ENCODE results near the gene HYAL2. TPM values are rescaled to one million over a fixed set of nuclear protein-coding genes. Genes with fewer than 3 reads are reported as not detected.
A peak's percentile ranks its signal among the peaks of the same experiment; 100 is the strongest.

The HYAL2 gene
- total RNA-seq (142 TPM), polyA plus RNA-seq (ENCODE audit: insufficient read depth, low read depth, low replicate concordance) (93.2 TPM)
- long read RNA-seq, donor 1, full-length matches to known transcripts: 49 of 62 reads
- long read RNA-seq, donor 1, partial matches to known transcripts: 13 of 62 reads
- long read RNA-seq, donor 1, other reads (novel, unspliced or antisense): 0 of 62 reads
- long read RNA-seq, donor 2, full-length matches to known transcripts: 48 of 48 reads
- long read RNA-seq, donor 2, partial matches to known transcripts: 0 of 48 reads
- long read RNA-seq, donor 2, other reads (novel, unspliced or antisense): 0 of 48 reads
- long read RNA-seq, donor 3, full-length matches to known transcripts: 40 of 40 reads
- long read RNA-seq, donor 3, partial matches to known transcripts: 0 of 40 reads
- long read RNA-seq, donor 3, other reads (novel, unspliced or antisense): 0 of 40 reads
- long read RNA-seq, donor 4, full-length matches to known transcripts: 19 of 24 reads
- long read RNA-seq, donor 4, partial matches to known transcripts: 5 of 24 reads
- long read RNA-seq, donor 4, other reads (novel, unspliced or antisense): 0 of 24 reads
- long read RNA-seq, donor 5, full-length matches to known transcripts: 3 of 3 reads
- long read RNA-seq, donor 5, partial matches to known transcripts: 0 of 3 reads
- long read RNA-seq, donor 5, other reads (novel, unspliced or antisense): 0 of 3 reads
- long read RNA-seq, donor 6, full-length matches to known transcripts: 32 of 48 reads
- long read RNA-seq, donor 6, partial matches to known transcripts: 16 of 48 reads
- long read RNA-seq, donor 6, other reads (novel, unspliced or antisense): 0 of 48 reads
- long read RNA-seq, donor 7, full-length matches to known transcripts: 235 of 270 reads
- long read RNA-seq, donor 7, partial matches to known transcripts: 20 of 270 reads
- long read RNA-seq, donor 7, other reads (novel, unspliced or antisense): 15 of 270 reads
- long read RNA-seq, donor 8, full-length matches to known transcripts: 46 of 54 reads
- long read RNA-seq, donor 8, partial matches to known transcripts: 8 of 54 reads
- long read RNA-seq, donor 8, other reads (novel, unspliced or antisense): 0 of 54 reads
- long read RNA-seq, donor 9, full-length matches to known transcripts: 27 of 35 reads
- long read RNA-seq, donor 9, partial matches to known transcripts: 8 of 35 reads
- long read RNA-seq, donor 9, other reads (novel, unspliced or antisense): 0 of 35 reads
- long read RNA-seq, donor 10, full-length matches to known transcripts: 35 of 43 reads
- long read RNA-seq, donor 10, partial matches to known transcripts: 8 of 43 reads
- long read RNA-seq, donor 10, other reads (novel, unspliced or antisense): 0 of 43 reads

- TF ChIP-seq CTCF (IDR thresholded peaks at IDR 0.05; ENCODE audit: borderline replicate concordance, extremely low read depth, insufficient read depth): no peak
- H3K4me3 ChIP-seq (ENCODE audit: low read length in 3 of 3): peak within 1 kb of the TSS; percentile 71 to 98 (median 78)
- peaks cover 3 to 24% (median 12%) of the 10 kb centered on the region in 3 donors for H3K36me3 ChIP-seq (ENCODE audit: control insufficient read depth in 2 of 3, insufficient read depth in 3 of 3, low read length in 3 of 3)
- intact Hi-C loops (cut with DNase I): no loop called here
- H3K27ac ChIP-seq (ENCODE audit: low read depth in 2 of 2, low read length in 2 of 2): peak within 1 kb of the TSS; percentile 97 to 99
- H3K27me3 ChIP-seq (ENCODE audit: control insufficient read depth, insufficient read depth, low read length): no peaks in the 10 kb centered on the region
- H3K9me3 ChIP-seq (ENCODE audit: control insufficient read depth in 2 of 3, insufficient read depth in 1 of 3, low read length in 3 of 3): no peaks in the 10 kb centered on the region
- H3K4me1 ChIP-seq (ENCODE audit: control insufficient read depth in 2 of 3, insufficient read depth in 2 of 3, low read depth in 1 of 3, low read length in 3 of 3): peaks cover 3 to 54% (median 30%) of the 10 kb centered on the region in 3 donors
- FAIRE-seq: no peak
- peak within 1 kb of the TSS; percentile 44 to 85 (median 51) for H3K9ac ChIP-seq (ENCODE audit: low read length in 3 of 3)
- DNase-seq: peak; percentile 43 to 91 (median 69)
Measured at GRCh38 chr3:50322386-50323091, at the start of gene HYAL2. Gene HYAL2, minus strand, starts transcription at chr3:50322745. Its CDS starts 2,256 bp downstream, at chr3:50320489.

GRCh38 chr3:50371133-50371685, 48.7 kb upstream of the HYAL2 start:
- no peaks in the 10 kb centered on the region for H3K36me3 ChIP-seq (ENCODE audit: control insufficient read depth in 2 of 3, insufficient read depth in 3 of 3, low read length in 3 of 3)
- H3K27ac ChIP-seq (ENCODE audit: low read depth in 2 of 2, low read length in 2 of 2): no peak overlapping the region
- no peak overlapping the region for H3K4me3 ChIP-seq (ENCODE audit: low read length in 3 of 3)
- H3K9ac ChIP-seq (ENCODE audit: low read length in 3 of 3): no peak overlapping the region
- FAIRE-seq (no peak), DNase-seq (no peak)
- H3K27me3 ChIP-seq (ENCODE audit: control insufficient read depth, insufficient read depth, low read length): no peaks in the 10 kb centered on the region
- intact Hi-C loops (cut with DNase I): no loop called here
- H3K9me3 ChIP-seq (ENCODE audit: control insufficient read depth in 2 of 3, insufficient read depth in 1 of 3, low read length in 3 of 3): no peaks in the 10 kb centered on the region
- TF ChIP-seq CTCF (IDR thresholded peaks at IDR 0.05; ENCODE audit: borderline replicate concordance, extremely low read depth, insufficient read depth): no peak
- peaks cover 0 to 4% (median 0%) of the 10 kb centered on the region in 3 donors for H3K4me1 ChIP-seq (ENCODE audit: control insufficient read depth in 2 of 3, insufficient read depth in 2 of 3, low read depth in 1 of 3, low read length in 3 of 3)

- no peak for FAIRE-seq
- no peak overlapping the region for H3K4me3 ChIP-seq (ENCODE audit: low read length in 3 of 3)
- H3K27ac ChIP-seq (ENCODE audit: low read depth in 2 of 2, low read length in 2 of 2): no peak overlapping the region
- H3K27me3 ChIP-seq (ENCODE audit: control insufficient read depth, insufficient read depth, low read length): no peaks in the 10 kb centered on the region
- intact Hi-C loops (cut with DNase I): no loop called here
- peak in 3 of 5 donors; percentile 36 to 77 (median 51) for DNase-seq
- no peaks in the 10 kb centered on the region for H3K36me3 ChIP-seq (ENCODE audit: control insufficient read depth in 2 of 3, insufficient read depth in 3 of 3, low read length in 3 of 3)
- no peak overlapping the region for H3K9ac ChIP-seq (ENCODE audit: low read length in 3 of 3)
- no peak for TF ChIP-seq CTCF (IDR thresholded peaks at IDR 0.05; ENCODE audit: borderline replicate concordance, extremely low read depth, insufficient read depth)
- H3K4me1 ChIP-seq (ENCODE audit: control insufficient read depth in 2 of 3, insufficient read depth in 2 of 3, low read depth in 1 of 3, low read length in 3 of 3): peaks cover 0 to 9% (median 0%) of the 10 kb centered on the region in 3 donors
- no peaks in the 10 kb centered on the region for H3K9me3 ChIP-seq (ENCODE audit: control insufficient read depth in 2 of 3, insufficient read depth in 1 of 3, low read length in 3 of 3)
Measured at GRCh38 chr3:50370594-50370993, 48.0 kb upstream of the HYAL2 start.
